Glomerular endothelial cell (primary cell): ENCODE data around the gene PRAC2. TPM values are rescaled to one million over a fixed set of nuclear protein-coding genes. Genes with fewer than 3 reads are reported as not detected.
"Not testable (repeated sequence)": the region's sequence is repeated elsewhere in the genome, so short reads cannot be mapped to it uniquely, and the experiment has no call there.

ENCODE experiments used
- DNase-seq: peaks from one replicate; pipeline ENCODE4 v3.0.0-alpha.2; 2011; ENCODE audit warnings: low read depth, low spot score; ENCODE audit errors: extremely low read depth
- total RNA-seq: library from RNA; depleted of rRNA; stranded (reverse); fragments of >200 nt; gene quantifications from 2 replicates; pipeline ENCODE4 v1.2.3, GENCODE V29; 2015

PRAC2 gene
- not detected in 2 replicates for total RNA-seq

DNA sequence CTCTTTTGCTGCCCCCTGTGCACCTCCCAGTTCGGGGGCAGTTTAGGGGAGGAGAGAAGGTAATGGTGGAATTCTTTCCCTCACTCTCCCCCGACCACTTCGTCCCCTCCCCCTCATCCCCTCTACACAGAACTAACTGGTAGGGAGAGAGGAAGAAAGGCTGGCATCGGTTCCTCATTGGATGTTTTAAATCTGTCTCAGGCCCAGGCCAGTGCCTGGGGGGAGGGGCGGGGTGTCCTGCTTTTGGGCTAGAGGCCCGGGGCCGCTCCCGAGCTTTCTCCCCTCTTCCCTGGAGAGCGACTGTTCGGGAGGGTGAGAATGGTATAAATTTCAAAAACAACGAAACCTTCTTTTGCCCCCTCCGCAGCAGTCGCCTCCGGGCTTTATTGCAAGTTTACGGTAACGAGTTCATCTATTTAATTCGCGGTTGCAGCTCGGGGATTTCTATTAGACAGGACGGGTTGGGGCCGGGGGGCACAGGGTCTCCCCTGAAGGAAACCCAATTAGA is at the start of gene PRAC2:
TSS of gene PRAC2 (plus strand) at position 271 of the 508 bp plus-strand sequence. CDS start 1,226 bp downstream, outside the sequence.
- DNase-seq, result no peak

DNA sequence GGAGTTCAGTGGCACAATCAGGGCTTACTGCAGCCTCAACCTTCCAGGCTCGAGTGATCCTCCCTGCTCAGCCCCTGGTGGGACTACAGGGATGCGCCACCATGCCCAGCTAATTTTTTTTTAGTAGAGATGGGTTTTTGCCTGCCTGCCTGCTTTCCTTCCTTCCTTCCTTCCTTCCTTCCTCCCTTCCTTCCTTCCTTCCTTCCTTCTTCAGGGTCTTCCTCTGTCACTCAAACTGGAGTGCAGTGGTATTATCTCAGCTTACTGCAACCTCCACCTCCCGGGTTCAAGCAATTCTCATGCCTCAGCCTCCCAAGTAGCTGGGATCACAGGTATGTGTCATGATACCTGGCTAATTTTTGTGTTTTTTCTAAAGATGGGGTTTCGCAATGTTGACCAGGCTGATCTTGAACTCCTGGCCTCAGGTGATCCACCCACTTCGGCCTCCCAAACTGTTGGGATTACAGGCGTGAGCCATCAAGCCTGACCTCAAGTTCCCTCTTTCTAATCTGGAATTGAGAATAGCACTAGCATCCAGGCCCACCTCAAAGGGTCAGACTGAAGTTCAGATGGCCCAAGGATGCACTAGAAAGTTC is 45.9 kb upstream of the PRAC2 start:
- DNase-seq, result no peak

DNA sequence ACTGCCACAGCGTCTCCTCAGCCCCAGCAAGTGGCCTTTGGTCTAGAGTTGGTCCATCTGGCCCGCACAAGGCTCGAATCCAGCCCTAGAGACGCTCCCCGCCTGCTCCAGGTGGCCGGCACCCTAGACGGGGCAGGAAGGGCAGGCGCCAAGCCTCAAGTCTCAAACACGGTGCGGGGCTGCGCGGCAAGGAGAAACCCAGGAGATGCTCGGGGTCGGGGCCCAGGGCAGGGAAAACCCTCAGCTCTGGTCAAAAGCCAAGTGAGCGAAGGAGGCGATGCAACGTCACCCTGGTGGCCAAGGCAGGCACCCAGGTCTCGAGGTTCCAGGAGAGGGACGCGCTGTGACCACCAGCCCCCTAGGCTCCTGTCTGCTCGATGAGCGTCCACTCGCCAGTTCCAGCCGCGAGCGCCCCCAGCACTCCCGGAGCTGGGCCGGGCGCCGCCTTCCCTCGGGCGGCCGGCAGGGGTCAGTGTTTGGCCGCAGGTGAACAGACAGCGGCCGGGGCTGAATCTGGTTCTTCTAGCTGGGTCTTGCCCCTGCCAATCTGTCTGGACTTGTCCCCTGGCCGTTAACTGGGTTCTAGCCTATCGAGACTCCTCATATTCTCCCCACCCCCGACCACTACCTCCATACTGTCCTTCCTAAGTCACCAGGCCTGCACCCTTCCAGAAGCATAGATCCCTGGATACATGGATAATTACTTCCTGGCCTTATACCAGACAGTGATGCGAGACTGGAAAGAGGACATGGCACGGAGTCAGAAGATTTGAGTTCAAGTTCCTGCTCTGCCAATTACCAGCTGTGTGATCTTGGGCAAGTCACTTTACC is 44.6 kb upstream of the PRAC2 start:
- DNase-seq, result no peak

DNA sequence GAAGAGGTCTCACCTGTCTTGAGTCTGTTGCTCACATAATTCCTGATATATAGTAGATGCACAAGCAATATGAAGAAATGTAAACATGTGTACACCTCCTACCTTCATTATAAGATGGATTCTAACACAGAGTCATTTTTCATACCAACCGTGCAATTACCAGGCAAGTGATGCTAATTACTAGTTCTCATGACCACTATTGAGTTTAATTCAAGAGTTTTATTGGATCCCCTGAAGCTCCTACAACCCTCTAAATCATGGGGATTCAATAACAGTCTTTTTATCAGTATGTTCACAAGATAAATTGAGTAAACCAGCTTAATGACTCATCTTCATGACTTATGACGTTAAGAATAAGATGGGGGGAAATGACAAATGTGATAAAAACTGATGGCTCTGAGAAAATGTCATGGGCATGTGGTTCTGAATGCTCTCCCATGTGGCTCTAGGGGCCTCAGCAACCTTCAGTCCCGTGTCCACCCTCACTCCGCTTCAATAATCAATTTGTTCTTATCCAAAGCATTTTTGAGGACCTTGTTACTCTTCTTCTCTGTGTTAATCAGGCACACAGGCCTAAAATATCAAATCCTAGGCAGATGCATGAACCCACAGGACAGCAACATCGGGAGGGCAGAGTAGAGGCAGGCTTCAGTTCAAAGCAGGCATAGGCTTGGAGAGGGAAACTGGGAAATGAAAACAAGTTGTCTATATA is 43.4 kb upstream of the PRAC2 start:
- no peak for DNase-seq

GRCh38 chr17:48681609-48682008 is 41.4 kb upstream of the PRAC2 start:
- no peak for DNase-seq

DNA sequence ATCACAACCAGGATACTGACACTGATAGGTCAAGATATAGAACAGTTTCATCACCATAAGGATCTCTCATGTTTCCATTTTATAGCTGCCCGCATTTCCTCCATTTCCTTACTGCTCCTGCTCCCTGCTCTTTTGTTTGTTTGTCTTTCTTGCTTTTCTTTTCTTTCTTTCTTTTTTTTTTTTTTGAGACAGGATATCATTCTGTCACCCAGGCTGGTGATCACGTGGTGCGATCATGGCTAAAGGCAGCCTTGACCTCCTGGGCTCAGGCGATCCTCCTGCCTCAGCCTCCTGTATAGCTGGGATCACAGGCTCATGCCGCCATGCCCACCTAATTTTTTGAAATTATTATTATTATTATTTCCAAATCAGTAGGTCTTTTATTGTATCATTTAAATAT is 32.3 kb upstream of the PRAC2 start:
- no peak for DNase-seq

- no peak for DNase-seq
Measured at GRCh38 chr17:48692049-48692448, 30.9 kb upstream of the PRAC2 start.

- DNase-seq, result no peak
Measured at GRCh38 chr17:48693178-48693577, 29.8 kb upstream of the PRAC2 start.

DNA sequence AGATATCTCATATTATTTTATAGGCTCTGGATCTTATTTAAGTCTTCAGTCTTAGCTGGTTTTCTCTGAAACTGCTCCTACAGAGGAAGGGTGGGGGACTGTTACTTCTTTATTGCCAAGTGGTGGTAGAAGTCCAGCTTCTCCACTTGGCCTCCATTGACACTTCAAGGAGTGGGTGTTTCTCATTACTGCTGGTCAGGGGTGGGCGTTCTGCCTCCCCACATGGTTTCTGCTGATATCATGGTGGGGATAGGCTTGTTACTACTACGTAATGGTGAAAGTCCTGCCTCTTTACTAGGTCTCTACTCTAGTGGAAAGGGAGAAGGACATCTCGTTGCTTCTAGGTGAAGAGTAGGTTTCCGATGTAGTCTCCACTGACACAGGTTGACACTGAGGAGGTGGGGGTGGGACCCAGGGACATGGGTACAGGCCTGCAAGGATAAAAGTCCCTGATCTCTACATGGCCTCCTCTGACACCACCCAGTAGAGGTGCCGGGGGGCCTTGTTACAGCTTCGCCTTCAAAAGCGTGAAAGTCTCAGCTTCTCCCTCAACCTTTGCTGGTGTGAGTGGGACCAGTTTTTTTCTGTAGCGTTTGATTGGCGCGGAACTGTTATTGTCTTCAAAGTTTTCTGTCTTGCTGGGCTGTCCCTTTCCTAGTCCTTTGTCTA is 21.0 kb upstream of the PRAC2 start:
- DNase-seq, result no peak

DNA sequence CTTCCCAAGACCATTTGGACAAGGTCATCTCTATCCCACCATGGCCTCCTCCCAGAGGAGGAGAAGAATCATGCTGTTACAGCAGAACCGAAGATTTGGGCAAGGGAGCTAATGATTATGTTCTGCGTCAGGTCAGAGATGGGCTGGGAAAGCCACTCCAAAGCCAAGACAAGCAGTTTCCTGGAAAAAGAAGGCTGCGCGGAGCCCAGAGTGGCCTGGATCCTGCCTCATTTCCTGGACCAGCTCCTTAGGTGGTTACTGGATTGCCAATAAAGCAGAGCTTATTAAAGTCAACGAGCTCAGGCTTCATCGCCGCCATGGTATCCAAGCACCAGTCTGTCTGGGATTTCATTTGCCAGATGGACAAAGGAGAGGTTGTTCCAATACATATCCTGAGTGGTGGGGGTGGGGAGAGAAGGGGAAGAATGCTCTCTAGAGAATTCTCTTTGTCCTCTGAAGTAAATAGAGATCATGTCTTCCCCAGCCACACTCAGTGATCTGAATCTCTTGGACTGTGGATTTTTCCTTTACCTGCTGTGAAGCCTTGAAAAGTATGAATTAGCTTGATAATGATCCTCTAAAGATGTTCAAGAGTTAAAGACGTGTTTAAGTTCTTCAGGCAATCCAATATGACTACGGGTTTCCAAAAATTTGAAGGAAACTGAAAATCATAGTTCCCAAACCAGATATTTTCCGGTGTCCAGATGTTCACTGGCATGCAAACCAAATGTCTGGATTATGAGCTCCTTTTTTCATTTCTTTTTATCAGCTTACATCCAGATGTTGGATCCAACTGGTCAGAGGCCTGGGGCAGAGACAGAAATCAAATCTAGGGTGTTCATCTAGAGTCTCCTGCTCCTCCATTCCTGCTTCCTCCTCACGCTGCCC is 18.4 kb upstream of the PRAC2 start:
- DNase-seq, result no peak

GRCh38 chr17:48711128-48711527 is 11.9 kb upstream of the PRAC2 start:
- DNase-seq, result no peak

- no peak for DNase-seq
Measured at GRCh38 chr17:48715496-48716399, 7.2 kb upstream of the PRAC2 start.

GRCh38 chr17:48716549-48716948 is 6.4 kb upstream of the PRAC2 start:
- DNase-seq, result not testable (repeated sequence)

- DNase-seq, result no peak
Measured at GRCh38 chr17:48717367-48718226, 5.4 kb upstream of the PRAC2 start.

DNA sequence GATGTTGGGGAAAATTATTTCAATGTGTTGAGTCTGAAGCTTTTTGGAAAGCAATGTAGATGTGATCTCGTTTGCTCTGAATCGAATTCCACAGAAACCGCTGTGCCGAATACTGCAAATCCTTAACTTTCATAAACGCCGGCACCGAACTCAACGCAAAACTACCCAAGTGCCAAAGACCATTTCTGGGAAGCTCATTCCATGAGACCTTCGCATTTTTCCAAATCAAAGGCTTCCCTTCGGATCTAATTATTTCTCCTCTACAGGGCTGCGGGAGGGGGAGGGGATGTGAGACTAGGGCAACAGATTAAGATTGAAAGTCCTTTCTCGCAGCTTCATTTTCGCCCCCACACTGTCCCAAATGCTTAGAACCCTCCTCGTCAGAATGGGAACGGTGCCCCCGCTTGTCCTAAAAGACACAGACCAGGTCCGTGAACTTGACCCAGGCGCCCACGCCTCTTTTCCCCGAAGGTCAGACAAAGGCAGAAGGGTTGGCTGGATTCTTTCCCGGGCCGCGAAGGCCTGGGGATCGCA is 4.7 kb upstream of the PRAC2 start:
- DNase-seq, result no peak

DNA sequence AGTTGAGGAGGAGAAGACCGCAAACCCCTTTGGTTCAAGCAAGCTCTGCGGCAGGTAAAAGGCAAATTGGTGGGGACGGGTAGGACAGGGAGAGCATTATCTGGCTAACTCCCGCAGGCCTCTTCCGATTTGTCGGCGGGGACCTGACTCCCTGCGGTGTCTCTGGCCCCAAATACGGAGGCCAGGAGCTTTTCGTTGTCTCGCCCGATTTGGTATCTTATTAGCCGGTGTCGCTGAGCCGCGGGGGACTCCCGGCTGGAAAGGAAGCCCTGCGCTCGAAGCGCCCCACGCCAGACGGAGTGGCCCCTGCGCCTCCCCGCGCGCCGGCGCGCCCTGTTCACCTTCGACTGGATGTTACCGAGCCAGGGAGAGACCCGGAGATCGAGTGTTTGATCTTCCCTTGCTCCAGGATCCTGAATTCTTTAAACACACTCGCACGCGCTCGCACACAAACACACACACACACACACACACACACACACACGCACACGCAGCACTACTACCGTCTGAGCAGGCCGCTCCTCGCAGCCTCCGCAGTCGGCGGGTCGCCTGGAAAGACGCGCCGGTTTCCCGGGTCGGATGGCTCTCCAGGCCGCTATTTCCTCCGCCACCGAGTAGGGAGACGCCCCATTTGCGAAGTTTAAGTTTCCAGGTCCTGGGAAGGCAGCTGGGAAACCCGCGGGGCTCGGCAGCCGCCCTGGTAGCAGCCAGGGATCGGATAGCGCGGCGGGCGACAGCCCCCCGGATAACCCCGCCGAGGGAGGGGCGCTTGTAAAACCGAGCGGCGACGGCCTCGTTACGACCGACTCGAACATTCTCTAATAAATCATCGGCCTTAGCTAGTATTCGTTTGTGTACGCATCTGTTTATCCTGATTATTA is 4.0 kb upstream of the PRAC2 start:
- DNase-seq, result no peak
